SK-N-SH treated with all-trans-retinoic acid at 6 μM for 48 hours (cell line): ENCODE results near the gene HPCAL1.

ENCODE experiments used
- ATAC-seq: fragments of 200-7000 bp; cut with Tn5 transposase; 3 replicates; pipeline ENCODE4 v1.9.1; 2020; ENCODE audit warnings: mild to moderate bottlenecking, moderate library complexity
- ARNTL ChIP-seq: fragments of 450-650 bp; formaldehyde crosslinking; IDR thresholded peaks from 2 replicates; pipeline ENCODE4 v1.5.0; 2020; ENCODE audit warnings: low read depth, mild to moderate bottlenecking, moderate library complexity, borderline replicate concordance
- BACH2 ChIP-seq: fragments of 250-450 bp; sonication (Bioruptor Pico); IDR thresholded peaks from 2 replicates; pipeline ENCODE4 v1.9.0; 2021; ENCODE audit warnings: mild to moderate bottlenecking, borderline replicate concordance
- CREB5 ChIP-seq: fragments of 250-450 bp; sonication (Bioruptor Pico); IDR thresholded peaks from 2 replicates; pipeline ENCODE4 v1.5.1; 2020; ENCODE audit warnings: low read depth, mild to moderate bottlenecking, moderate library complexity
- CSRNP3 ChIP-seq: fragments of 250-450 bp; sonication (Bioruptor Pico); IDR thresholded peaks from 2 replicates; pipeline ENCODE4 v1.5.1; 2021; ENCODE audit warnings: mild to moderate bottlenecking, moderate library complexity
- ESRRG ChIP-seq: fragments of 250-450 bp; sonication (Bioruptor Pico); IDR thresholded peaks from 2 replicates; pipeline ENCODE4 v1.6.1; 2021; ENCODE audit warnings: mild to moderate bottlenecking
- GLIS3 ChIP-seq: fragments of 250-450 bp; sonication (Bioruptor Pico); IDR thresholded peaks from 2 replicates; pipeline ENCODE4 v1.5.0; 2020; ENCODE audit warnings: mild to moderate bottlenecking, moderate library complexity
- ISL1 ChIP-seq: fragments of 250-450 bp; sonication (Bioruptor Pico); IDR thresholded peaks from 2 replicates; pipeline ENCODE4 v2.1.2; 2022; ENCODE audit warnings: mild to moderate bottlenecking, moderate library complexity
- PATZ1 ChIP-seq: fragments of 250-450 bp; sonication (Bioruptor Pico); IDR thresholded peaks from 2 replicates; pipeline ENCODE4 v1.8.0; 2020; ENCODE audit warnings: mild to moderate bottlenecking, moderate library complexity, borderline replicate concordance
- POU6F1 ChIP-seq: fragments of 250-450 bp; sonication (Bioruptor Pico); IDR thresholded peaks from 2 replicates; pipeline ENCODE4 v1.8.0; 2021; ENCODE audit warnings: low read depth, mild to moderate bottlenecking, moderate library complexity, borderline replicate concordance
- PPARA ChIP-seq: fragments of 250-450 bp; sonication (Bioruptor Pico); IDR thresholded peaks from 2 replicates; pipeline ENCODE4 v1.5.0; 2020; ENCODE audit warnings: mild to moderate bottlenecking, borderline replicate concordance
- RARB ChIP-seq: fragments of 250-450 bp; sonication (Bioruptor Pico); IDR thresholded peaks from 2 replicates; pipeline ENCODE4 v1.8.0; 2021; ENCODE audit warnings: mild to moderate bottlenecking, moderate library complexity
- SNAI2 ChIP-seq: fragments of 250-450 bp; sonication (Bioruptor Pico); IDR thresholded peaks from 2 replicates; pipeline ENCODE4 v1.5.0; 2020; ENCODE audit warnings: mild to moderate bottlenecking, moderate library complexity
- TCF4 ChIP-seq: fragments of 250-450 bp; sonication (Bioruptor Pico); IDR thresholded peaks from 2 replicates; pipeline ENCODE4 v1.8.0; 2021; ENCODE audit warnings: mild to moderate bottlenecking, moderate library complexity, borderline replicate concordance
- TOX ChIP-seq: fragments of 250-450 bp; sonication (Bioruptor Pico); IDR thresholded peaks from 2 replicates; pipeline ENCODE4 v1.8.0; 2021; ENCODE audit warnings: mild to moderate bottlenecking, moderate library complexity, borderline replicate concordance
- TSHZ2 ChIP-seq: fragments of 250-450 bp; sonication (Bioruptor Pico); IDR thresholded peaks from 2 replicates; pipeline ENCODE4 v1.5.0; 2020; ENCODE audit warnings: mild to moderate bottlenecking, moderate library complexity
- ZC3H10 ChIP-seq: fragments of 250-450 bp; sonication (Bioruptor Pico); IDR thresholded peaks from 2 replicates; pipeline ENCODE4 v1.5.1; 2021; ENCODE audit warnings: mild to moderate bottlenecking, moderate library complexity
- ZFP3 ChIP-seq: fragments of 250-450 bp; sonication (Bioruptor Pico); IDR thresholded peaks from 2 replicates; pipeline ENCODE4 v1.5.0; 2020; ENCODE audit warnings: mild to moderate bottlenecking, moderate library complexity
- ZFP30 ChIP-seq: fragments of 450-650 bp; formaldehyde crosslinking; IDR thresholded peaks from 2 replicates; pipeline ENCODE4 v1.5.0; 2022; ENCODE audit warnings: mild to moderate bottlenecking, moderate library complexity
- ZNF565 ChIP-seq: fragments of 450-650 bp; formaldehyde crosslinking; conservative IDR thresholded peaks from 2 replicates; pipeline ENCODE4 v1.5.0; 2020; ENCODE audit warnings: low read depth, mild to moderate bottlenecking, moderate library complexity
- ZNF70 ChIP-seq: fragments of 450-650 bp; formaldehyde crosslinking; IDR thresholded peaks from 2 replicates; pipeline ENCODE4 v1.5.0; 2020; ENCODE audit warnings: mild to moderate bottlenecking, moderate library complexity
- ZNF8 ChIP-seq: fragments of 450-650 bp; formaldehyde crosslinking; IDR thresholded peaks from 2 replicates; pipeline ENCODE4 v1.5.0; 2020; ENCODE audit warnings: mild to moderate bottlenecking, moderate library complexity

Gene HPCAL1

GRCh38 chr2:10319892-10320574 is 17.3 kb downstream of the HPCAL1 start:
- ATAC-seq = no peak
- TF ChIP-seq ESRRG (CRISPR knock-in tag) (no peak), ARNTL (CRISPR knock-in tag) (no peak), POU6F1 (CRISPR knock-in tag) (no peak), ISL1 (no peak), ZFP30 (CRISPR knock-in tag) (no peak), TCF4 (CRISPR knock-in tag) (no peak), CREB5 (CRISPR knock-in tag) (no peak), CSRNP3 (CRISPR knock-in tag) (no peak), TSHZ2 (CRISPR knock-in tag) (no peak), TOX (CRISPR knock-in tag) (no peak), PATZ1 (CRISPR knock-in tag) (no peak), GLIS3 (CRISPR knock-in tag) (no peak), SNAI2 (CRISPR knock-in tag) (no peak), ZNF70 (CRISPR knock-in tag) (no peak), ZNF565 (no peak), RARB (CRISPR knock-in tag) (no peak), ZNF8 (CRISPR knock-in tag) (no peak), PPARA (no peak), BACH2 (CRISPR knock-in tag) (no peak), ZC3H10 (CRISPR knock-in tag) (no peak)
- TF ChIP-seq, all 23 proteins: peak for 0

GRCh38 chr2:10320575-10320931 is 17.8 kb downstream of the HPCAL1 start:
- ATAC-seq = no peak
- TF ChIP-seq ISL1 = no peak

GRCh38 chr2:10320933-10321332 is 18.2 kb downstream of the HPCAL1 start:
- TF ChIP-seq PATZ1 (CRISPR knock-in tag) = no peak
- TF ChIP-seq CSRNP3 (CRISPR knock-in tag) = no peak
- TF ChIP-seq ISL1 = no peak
- TF ChIP-seq PPARA = no peak
- TF ChIP-seq ZFP3 (CRISPR knock-in tag) = no peak
- no peak for TF ChIP-seq ZC3H10 (CRISPR knock-in tag)
- ATAC-seq = no peak
